Astrocyte (in vitro differentiated cells and primary cell): Measurements from ENCODE around the gene RBP3. TPM values are rescaled to one million over a fixed set of nuclear protein-coding genes. Genes with fewer than 3 reads are reported as not detected.

ENCODE experiments used
- DNase-seq: peaks from one replicate; pipeline ENCODE4 v3.0.0-alpha.2; 2010; ENCODE audit warnings: low read depth
- FAIRE-seq: peaks from 2 replicates; lab custom pipeline; 2011; peaks lifted over from hg19 to GRCh38; lab: Jason Lieb, UNC
- H2AFZ ChIP-seq: 2 replicates; pipeline ENCODE4 v1.6.0; 2012; ENCODE audit warnings: low read depth, low read length, inconsistent platforms
- H3K27ac ChIP-seq: 2 replicates; pipeline ENCODE4 v1.5.1; 2011; ENCODE audit warnings: low read depth, low read length, inconsistent platforms
- H3K27me3 ChIP-seq: 2 replicates; pipeline ENCODE4 v1.6.0; 2011; ENCODE audit warnings: low read length, inconsistent platforms; ENCODE audit not compliant: insufficient read depth
- H3K36me3 ChIP-seq: 2 replicates; pipeline ENCODE4 v1.5.1; 2011; ENCODE audit warnings: low read length, inconsistent platforms; ENCODE audit not compliant: insufficient read depth
- H3K4me1 ChIP-seq: 2 replicates; pipeline ENCODE4 v1.5.1; 2011; ENCODE audit warnings: low read length, inconsistent platforms; ENCODE audit not compliant: insufficient read depth
- H3K4me2 ChIP-seq: 2 replicates; pipeline ENCODE4 v1.6.0; 2012; ENCODE audit warnings: low read length, inconsistent platforms
- H3K4me3 ChIP-seq: 2 replicates; pipeline ENCODE4 v1.5.1; 2011; ENCODE audit warnings: low read depth, mild to moderate bottlenecking, low read length, inconsistent platforms; ENCODE audit not compliant: insufficient read depth
- H3K79me2 ChIP-seq: 2 replicates; pipeline ENCODE4 v1.6.0; 2012; ENCODE audit warnings: mild to moderate bottlenecking, low read length, inconsistent platforms; ENCODE audit not compliant: insufficient read depth
- H3K9ac ChIP-seq: 2 replicates; pipeline ENCODE4 v1.6.0; 2012; ENCODE audit warnings: mild to moderate bottlenecking, low read length, inconsistent platforms
- H3K9me3 ChIP-seq: 2 replicates; pipeline ENCODE4 v1.5.1; 2012; ENCODE audit warnings: low read depth, mild to moderate bottlenecking, low read length, inconsistent platforms; ENCODE audit not compliant: insufficient read depth
- H4K20me1 ChIP-seq: 2 replicates; pipeline ENCODE4 v1.6.0; 2012; ENCODE audit warnings: low read length, inconsistent platforms; ENCODE audit not compliant: insufficient read depth
- H3K27ac Mint-ChIP-seq: one replicate; pipeline ENCODE4 v1.8.0; 2021; ENCODE audit warnings: mild to moderate bottlenecking, mixed read lengths; ENCODE audit not compliant: unreplicated experiment
- H3K27me3 Mint-ChIP-seq: one replicate; pipeline ENCODE4 v1.8.0; 2021; ENCODE audit warnings: low read depth, mixed read lengths; ENCODE audit not compliant: unreplicated experiment
- H3K36me3 Mint-ChIP-seq: one replicate; pipeline ENCODE4 v1.8.0; 2021; ENCODE audit warnings: low read depth, mixed read lengths; ENCODE audit not compliant: unreplicated experiment
- H3K4me1 Mint-ChIP-seq: one replicate; pipeline ENCODE4 v1.8.0; 2021; ENCODE audit warnings: low read depth, mixed read lengths; ENCODE audit not compliant: unreplicated experiment
- H3K4me3 Mint-ChIP-seq: one replicate; pipeline ENCODE4 v1.8.0; 2021; ENCODE audit warnings: mild to moderate bottlenecking, moderate library complexity, mixed read lengths; ENCODE audit not compliant: unreplicated experiment
- H3K9me3 Mint-ChIP-seq: one replicate; pipeline ENCODE4 v1.8.0; 2021; ENCODE audit warnings: mild to moderate bottlenecking, mixed read lengths; ENCODE audit not compliant: unreplicated experiment
- CTCF ChIP-seq: IDR thresholded peaks from 2 replicates; pipeline ENCODE4 v1.5.1; 2011; ENCODE audit warnings: low read depth, mild to moderate bottlenecking, inconsistent platforms, low read length, moderate library complexity; ENCODE audit not compliant: insufficient read depth
- EZH2 ChIP-seq: IDR thresholded peaks from 2 replicates; pipeline ENCODE4 v1.6.1; 2012; ENCODE audit warnings: mild to moderate bottlenecking, low read length, inconsistent platforms; ENCODE audit not compliant: insufficient read depth
- total RNA-seq: library from RNA; stranded (reverse); gene quantifications from 2 replicates; pipeline ENCODE4 v1.2.1, GENCODE V29; 2021

RBP3 gene
- total RNA-seq, 1 donor from 2014 or later = not detected

- Mint-ChIP-seq H3K9me3 (no peaks in the 10 kb centered on the region), H3K27ac (peak overlapping the region; percentile 24), H3K27me3 (peaks cover 58% of the 10 kb centered on the region), H3K36me3 (no peaks in the 10 kb centered on the region), H3K4me1 (no peaks in the 10 kb centered on the region), H3K4me3 (no peak overlapping the region)
- H4K20me1 ChIP-seq = no peaks in the 10 kb centered on the region
- no peaks in the 10 kb centered on the region for H3K36me3 ChIP-seq
- no peaks in the 10 kb centered on the region for H3K9me3 ChIP-seq
- no peak for DNase-seq
- H3K27me3 ChIP-seq = no peaks in the 10 kb centered on the region
- H3K79me2 ChIP-seq = no peaks in the 10 kb centered on the region
- no peak overlapping the region for H3K4me3 ChIP-seq
- no peaks in the 10 kb centered on the region for H3K4me1 ChIP-seq
- TF ChIP-seq EZH2 (no peak), CTCF (no peak)
- no peak overlapping the region for H3K9ac ChIP-seq
- no peak overlapping the region for H3K27ac ChIP-seq
- no peak for FAIRE-seq
- no peak overlapping the region for H2AFZ ChIP-seq
- no peak overlapping the region for H3K4me2 ChIP-seq
These were observed 30.9 kb upstream of the RBP3 start for GRCh38 chr10:47317251-47317650.

GRCh38 chr10:47318706-47319105 lies 29.5 kb upstream of the RBP3 start:
- Mint-ChIP-seq H3K4me3 (no peak overlapping the region), H3K4me1 (no peaks in the 10 kb centered on the region), H3K36me3 (no peaks in the 10 kb centered on the region), H3K9me3 (no peaks in the 10 kb centered on the region), H3K27ac (no peak overlapping the region), H3K27me3 (peaks cover 58% of the 10 kb centered on the region)
- Histone ChIP-seq H3K4me1 (no peaks in the 10 kb centered on the region), H3K9ac (no peak overlapping the region), H3K79me2 (no peaks in the 10 kb centered on the region), H3K4me3 (no peak overlapping the region), H2AFZ (no peak overlapping the region), H3K36me3 (no peaks in the 10 kb centered on the region), H4K20me1 (no peaks in the 10 kb centered on the region), H3K9me3 (no peaks in the 10 kb centered on the region), H3K27ac (no peak overlapping the region), H3K27me3 (peaks cover 3% of the 10 kb centered on the region), H3K4me2 (no peak overlapping the region)
- DNase-seq (no peak), FAIRE-seq (no peak)
- TF ChIP-seq EZH2 (no peak), CTCF (no peak)

- Histone ChIP-seq H3K4me1 (no peaks in the 10 kb centered on the region), H3K4me2 (no peak overlapping the region), H3K27ac (no peak overlapping the region), H3K79me2 (no peaks in the 10 kb centered on the region), H3K27me3 (peaks cover 8% of the 10 kb centered on the region), H3K9me3 (no peaks in the 10 kb centered on the region), H2AFZ (no peak overlapping the region), H3K9ac (no peak overlapping the region), H3K36me3 (no peaks in the 10 kb centered on the region), H3K4me3 (no peak overlapping the region), H4K20me1 (no peaks in the 10 kb centered on the region)
- FAIRE-seq = no peak
- Mint-ChIP-seq H3K4me1 (no peaks in the 10 kb centered on the region), H3K4me3 (no peak overlapping the region), H3K36me3 (no peaks in the 10 kb centered on the region), H3K27me3 (peaks cover 53% of the 10 kb centered on the region), H3K9me3 (no peaks in the 10 kb centered on the region), H3K27ac (no peak overlapping the region)
- no peak for DNase-seq
- TF ChIP-seq CTCF (no peak), EZH2 (no peak)
These were observed 28.4 kb upstream of the RBP3 start for GRCh38 chr10:47319784-47320183.
